PC-3 (cell line): ENCODE measurements around the gene PINLYP.

ENCODE experiments used
- EZH2 ChIP-seq: fragments of 300-600 bp; sonication (generic); IDR thresholded peaks from one replicate; pipeline ENCODE4 v1.6.1; 2017; ENCODE audit warnings: antibody characterized with exemption, mild to moderate bottlenecking, low read length; ENCODE audit not compliant: unreplicated experiment
- EZH2phosphoT487 ChIP-seq: fragments of 300-600 bp; sonication (generic); IDR thresholded peaks from 2 replicates; pipeline ENCODE4 v1.6.1; 2018; ENCODE audit warnings: mild to moderate bottlenecking, antibody characterized with exemption, low read length, borderline replicate concordance
- TF ChIP-seq, protein P1 (sequence below): fragments of 300-600 bp; sonication (generic); conservative IDR thresholded peaks from 2 replicates; pipeline ENCODE4 v1.5.1; 2017; ENCODE audit warnings: antibody characterized with exemption, low read depth, mild to moderate bottlenecking, low read length

DNA sequence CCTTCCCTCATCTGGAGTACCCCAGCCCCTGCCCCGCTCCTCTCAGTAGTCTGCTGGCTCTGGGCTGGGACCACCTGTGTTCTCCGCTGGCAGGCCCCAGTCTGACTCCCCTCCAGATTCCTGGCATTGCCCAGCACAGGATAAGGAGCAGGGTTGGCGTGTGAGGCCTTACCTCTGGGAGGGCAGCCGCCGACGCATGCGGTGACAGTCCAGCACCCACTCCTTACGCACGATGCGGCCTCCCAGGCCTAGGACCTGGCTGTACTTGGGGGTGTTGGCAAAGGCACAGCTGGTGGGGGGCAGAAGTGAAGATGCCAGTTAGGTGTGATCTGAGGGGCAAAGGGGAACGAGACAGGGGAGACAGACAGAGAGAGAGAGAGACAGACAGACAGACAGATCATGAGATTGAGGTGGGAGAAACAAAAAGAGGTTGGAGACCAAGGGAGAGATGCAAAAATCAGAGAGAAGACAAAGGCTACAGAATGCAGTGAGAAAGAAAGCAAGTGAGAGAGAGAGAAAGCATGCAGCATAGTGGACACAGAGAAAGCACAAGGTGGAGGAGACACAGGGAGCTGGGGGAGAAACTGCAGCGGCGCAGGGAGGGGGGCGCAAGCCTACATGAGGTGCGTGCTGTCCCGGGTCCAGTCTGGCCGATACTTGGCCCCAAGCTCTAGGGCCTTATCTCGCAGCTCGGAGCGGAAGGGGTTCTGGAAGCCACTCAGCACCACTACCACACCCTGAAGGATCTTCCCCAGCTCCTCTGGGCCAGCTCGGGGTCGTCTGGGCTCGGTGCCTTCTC, 24.0 kb upstream of the PINLYP start:
- TF ChIP-seq, protein P1, sequence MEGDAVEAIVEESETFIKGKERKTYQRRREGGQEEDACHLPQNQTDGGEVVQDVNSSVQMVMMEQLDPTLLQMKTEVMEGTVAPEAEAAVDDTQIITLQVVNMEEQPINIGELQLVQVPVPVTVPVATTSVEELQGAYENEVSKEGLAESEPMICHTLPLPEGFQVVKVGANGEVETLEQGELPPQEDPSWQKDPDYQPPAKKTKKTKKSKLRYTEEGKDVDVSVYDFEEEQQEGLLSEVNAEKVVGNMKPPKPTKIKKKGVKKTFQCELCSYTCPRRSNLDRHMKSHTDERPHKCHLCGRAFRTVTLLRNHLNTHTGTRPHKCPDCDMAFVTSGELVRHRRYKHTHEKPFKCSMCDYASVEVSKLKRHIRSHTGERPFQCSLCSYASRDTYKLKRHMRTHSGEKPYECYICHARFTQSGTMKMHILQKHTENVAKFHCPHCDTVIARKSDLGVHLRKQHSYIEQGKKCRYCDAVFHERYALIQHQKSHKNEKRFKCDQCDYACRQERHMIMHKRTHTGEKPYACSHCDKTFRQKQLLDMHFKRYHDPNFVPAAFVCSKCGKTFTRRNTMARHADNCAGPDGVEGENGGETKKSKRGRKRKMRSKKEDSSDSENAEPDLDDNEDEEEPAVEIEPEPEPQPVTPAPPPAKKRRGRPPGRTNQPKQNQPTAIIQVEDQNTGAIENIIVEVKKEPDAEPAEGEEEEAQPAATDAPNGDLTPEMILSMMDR: no peak
- TF ChIP-seq EZH2: no peak
- TF ChIP-seq EZH2phosphoT487: no peak
